ENCODE measurements around the gene TCAIM.

Gene TCAIM

GRCh38 chr3:44446929-44447328, 108.4 kb downstream of the TCAIM start:
- DNase-seq = no peak

GRCh38 chr3:44451441-44451840, 112.9 kb downstream of the TCAIM start:
- DNase-seq = no peak

GRCh38 chr3:44454258-44454657, 115.7 kb downstream of the TCAIM start:
- DNase-seq = no peak

GRCh38 chr3:44455318-44455717, 116.8 kb downstream of the TCAIM start:
- no peak for DNase-seq

All from GF-D8 (cell line).